Motor neuron (in vitro differentiated cells): ENCODE data around the gene NOS3. TPM values are rescaled to one million over a fixed set of nuclear protein-coding genes. Genes with fewer than 3 reads are reported as not detected.
A peak's percentile ranks its signal among the peaks of the same experiment; 100 is the strongest.

Experiments
- ATAC-seq, 8 experiments: fragments of 200-7000 bp; cut with Tn5 transposase; replicated peaks in 6 of 8; 2 replicates each; pipeline ENCODE4 v1.8.0; 2021; ENCODE audit warnings: mild to moderate bottlenecking in 8 of 8, moderate library complexity in 8 of 8
- H3K27ac ChIP-seq, 2 donors: fragments of 250-450 bp; sonication (Bioruptor Pico); 2 replicates each; pipeline ENCODE4 v1.9.0; 2021; ENCODE audit warnings: antibody characterized with exemption in 2 of 2, mild to moderate bottlenecking in 2 of 2, moderate library complexity in 1 of 2
- H3K4me1 ChIP-seq, 2 donors: fragments of 250-450 bp; sonication (Bioruptor Pico); replicated peaks in 1 of 2; 2 replicates each; pipeline ENCODE4 v1.6.1; 2021; ENCODE audit warnings: antibody characterized with exemption in 2 of 2, mild to moderate bottlenecking in 2 of 2, moderate library complexity in 1 of 2
- H3K4me3 ChIP-seq, 5 donors: fragments of 250-450 bp; sonication (Bioruptor Pico); 2 replicates each; pipeline ENCODE4 v1.9.0; 2021; ENCODE audit warnings: antibody characterized with exemption in 5 of 5, mild to moderate bottlenecking in 5 of 5, moderate library complexity in 4 of 5
- WGBS, 10 experiments: fragments of 450-650 bp; shearing (Covaris generic); methylation state at CpG; one replicate each; pipeline ENCODE4 v1.0.0; 2022; 5-methylcytosine and 5-hydroxymethylcytosine counted together
- in situ Hi-C, 9 experiments: fragments of 400-800 bp; cut with MboI; loops; one replicate each; pipeline ENCODE4 v1.15.0; 2021; ENCODE audit warnings: low sequenced_read_pairs in 9 of 9, low pct_unique_long_range_greater_than_20kb in 2 of 9; ENCODE audit not compliant: unreplicated experiment in 9 of 9
- total RNA-seq, 8 experiments: library from RNA; unstranded; fragments of 300-600 nt; gene quantifications; 2 replicates each; pipeline versions ENCODE4 v1.2.3 to v1.2.4, GENCODE V29; 2022

The NOS3 gene
- total RNA-seq, 8 experiments from 2014 or later = 0.33 to 4.0 (median 1.7) TPM

DNA sequence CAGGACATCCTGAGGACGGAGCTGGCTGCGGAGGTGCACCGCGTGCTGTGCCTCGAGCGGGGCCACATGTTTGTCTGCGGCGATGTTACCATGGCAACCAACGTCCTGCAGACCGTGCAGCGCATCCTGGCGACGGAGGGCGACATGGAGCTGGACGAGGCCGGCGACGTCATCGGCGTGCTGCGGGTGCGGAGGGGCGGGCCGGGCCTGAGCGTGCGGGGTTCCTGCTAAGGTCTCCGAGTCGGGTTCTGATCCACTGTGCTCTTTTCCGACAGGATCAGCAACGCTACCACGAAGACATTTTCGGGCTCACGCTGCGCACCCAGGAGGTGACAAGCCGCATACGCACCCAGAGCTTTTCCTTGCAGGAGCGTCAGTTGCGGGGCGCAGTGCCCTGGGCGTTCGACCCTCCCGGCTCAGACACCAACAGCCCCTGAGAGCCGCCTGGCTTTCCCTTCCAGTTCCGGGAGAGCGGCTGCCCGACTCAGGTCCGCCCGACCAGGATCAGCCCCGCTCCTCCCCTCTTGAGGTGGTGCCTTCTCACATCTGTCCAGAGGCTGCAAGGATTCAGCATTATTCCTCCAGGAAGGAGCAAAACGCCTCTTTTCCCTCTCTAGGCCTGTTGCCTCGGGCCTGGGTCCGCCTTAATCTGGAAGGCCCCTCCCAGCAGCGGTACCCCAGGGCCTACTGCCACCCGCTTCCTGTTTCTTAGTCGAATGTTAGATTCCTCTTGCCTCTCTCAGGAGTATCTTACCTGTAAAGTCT, 23.1 kb downstream of the NOS3 start:
- whole genome bisulfite sequencing, 10 experiments = 0 to 60% (median 30%) methylated on average over 1 to 15 of the region's 55 CpGs; no CpG with 5 or more reads in 1 of the 10 experiments
- peak overlapping the region; percentile 9 to 29 (median 12) for H3K4me3 ChIP-seq
- ATAC-seq = peak; percentile 42 to 75 (median 61)
- peaks cover 32 to 39% of the 10 kb centered on the region in 2 donors for H3K4me1 ChIP-seq
- in situ Hi-C loops = no loop called here
- H3K27ac ChIP-seq = no peak overlapping the region

DNA sequence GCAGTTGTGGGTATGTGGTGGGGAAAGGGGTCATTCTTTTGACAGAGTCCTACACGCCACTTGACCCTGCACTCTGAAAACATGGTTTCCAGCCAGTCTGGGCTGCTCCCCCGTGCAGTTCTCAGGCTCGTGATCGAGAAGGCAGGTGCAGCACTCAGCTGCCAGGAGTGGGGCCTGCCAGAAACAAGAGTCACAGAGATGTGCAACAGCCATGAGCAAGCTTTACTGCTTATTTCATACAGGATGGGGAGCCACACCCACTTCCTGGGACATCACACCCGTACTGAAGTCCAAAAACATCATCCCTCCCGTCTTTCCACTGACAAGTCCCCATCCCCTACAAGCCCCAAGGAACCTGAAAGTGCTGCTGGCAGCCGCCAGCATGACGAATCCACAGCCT, 24.1 kb downstream of the NOS3 start:
- WGBS, 10 experiments = 40 to 100% (median 87%) methylated on average over 2 to 6 of the region's 8 CpGs; no CpG with 5 or more reads in 2 of the 10 experiments
- in situ Hi-C loops = no loop called here
- Histone ChIP-seq H3K4me3 (no peak overlapping the region), H3K27ac (no peak overlapping the region), H3K4me1 (peaks cover 35 to 41% of the 10 kb centered on the region in 2 donors)
- no peak for ATAC-seq

DNA sequence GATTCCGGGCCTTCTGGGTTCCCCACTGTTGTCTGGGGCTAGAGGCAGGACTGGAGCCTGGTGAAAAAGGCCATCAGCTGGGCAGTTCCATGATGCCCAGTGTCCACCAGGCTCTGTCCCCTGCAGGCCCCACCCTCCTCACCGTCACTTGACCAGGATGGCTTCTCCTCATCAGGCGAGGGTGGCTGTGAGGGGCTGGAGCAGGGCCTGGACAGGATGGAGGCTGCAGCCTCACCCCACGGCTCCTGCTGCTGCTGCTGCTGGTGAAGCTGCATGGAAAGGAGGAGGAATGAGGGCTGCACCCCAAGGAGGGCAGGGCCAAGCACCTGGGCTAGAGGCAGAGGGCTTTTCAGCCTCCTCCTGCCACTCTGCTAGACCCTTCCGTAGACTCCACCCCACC, 25.1 kb downstream of the NOS3 start:
- H3K27ac ChIP-seq = no peak overlapping the region
- 93 to 100% methylated on average over 2 of the region's 5 CpGs; no CpG with 5 or more reads in 8 of the 10 experiments for WGBS, 10 experiments
- in situ Hi-C loops = no loop called here
- peaks cover 35 to 42% of the 10 kb centered on the region in 2 donors for H3K4me1 ChIP-seq
- no peak for ATAC-seq
- H3K4me3 ChIP-seq = no peak overlapping the region

DNA sequence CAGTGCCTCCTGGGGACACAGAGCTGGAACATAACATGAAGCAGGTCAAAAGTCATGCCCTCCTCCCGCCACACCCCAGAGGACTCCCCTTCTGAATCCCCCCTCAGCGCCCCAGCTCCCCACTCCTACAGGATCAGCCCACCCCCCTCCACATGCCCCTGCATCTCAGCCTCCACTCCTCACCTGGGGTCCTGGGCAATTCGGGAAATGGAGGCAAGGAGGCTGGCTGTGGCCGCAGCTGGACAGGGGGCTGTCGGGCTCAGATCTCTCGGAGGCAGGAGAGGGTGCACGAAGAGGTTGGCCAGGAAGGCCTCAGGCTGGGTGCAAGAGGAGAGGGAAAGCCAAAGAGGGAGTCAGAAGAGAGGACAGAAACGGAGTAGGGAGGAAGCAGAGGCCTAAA, 25.7 kb downstream of the NOS3 start:
- in situ Hi-C loops = no loop called here
- no peak for ATAC-seq
- peaks cover 35 to 44% of the 10 kb centered on the region in 2 donors for H3K4me1 ChIP-seq
- no peak overlapping the region for H3K27ac ChIP-seq
- WGBS, 10 experiments = 78 to 96% (median 80%) methylated on average over 1 to 6 of the region's 8 CpGs; no CpG with 5 or more reads in 7 of the 10 experiments
- no peak overlapping the region for H3K4me3 ChIP-seq

DNA sequence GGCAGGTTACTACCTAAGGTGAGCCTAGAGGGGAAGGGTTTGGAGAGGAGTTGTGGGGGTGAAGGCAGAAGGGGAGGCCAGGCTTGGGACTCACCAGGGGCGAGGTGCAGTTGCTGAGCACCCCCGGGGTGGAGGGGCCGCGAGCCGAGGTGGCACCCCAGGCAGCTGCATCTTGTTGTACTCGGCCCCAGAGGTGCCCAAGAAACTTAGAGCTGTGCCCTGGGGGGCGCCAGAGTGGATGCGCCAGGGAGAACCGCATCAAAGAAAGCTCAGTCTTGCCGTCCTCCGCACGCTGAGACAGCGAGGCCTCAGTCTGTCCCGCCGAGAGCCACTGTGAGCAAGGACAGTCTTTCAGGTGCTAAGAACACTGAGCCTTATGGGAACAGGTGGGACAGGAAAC, 26.1 kb downstream of the NOS3 start:
- no peak for ATAC-seq
- Histone ChIP-seq H3K27ac (no peak overlapping the region), H3K4me3 (no peak overlapping the region), H3K4me1 (peaks cover 35 to 44% of the 10 kb centered on the region in 2 donors)
- WGBS, 10 experiments = 72 to 86% (median 80%) methylated on average over 1 to 8 of the region's 15 CpGs; no CpG with 5 or more reads in 7 of the 10 experiments
- in situ Hi-C loops = no loop called here

DNA sequence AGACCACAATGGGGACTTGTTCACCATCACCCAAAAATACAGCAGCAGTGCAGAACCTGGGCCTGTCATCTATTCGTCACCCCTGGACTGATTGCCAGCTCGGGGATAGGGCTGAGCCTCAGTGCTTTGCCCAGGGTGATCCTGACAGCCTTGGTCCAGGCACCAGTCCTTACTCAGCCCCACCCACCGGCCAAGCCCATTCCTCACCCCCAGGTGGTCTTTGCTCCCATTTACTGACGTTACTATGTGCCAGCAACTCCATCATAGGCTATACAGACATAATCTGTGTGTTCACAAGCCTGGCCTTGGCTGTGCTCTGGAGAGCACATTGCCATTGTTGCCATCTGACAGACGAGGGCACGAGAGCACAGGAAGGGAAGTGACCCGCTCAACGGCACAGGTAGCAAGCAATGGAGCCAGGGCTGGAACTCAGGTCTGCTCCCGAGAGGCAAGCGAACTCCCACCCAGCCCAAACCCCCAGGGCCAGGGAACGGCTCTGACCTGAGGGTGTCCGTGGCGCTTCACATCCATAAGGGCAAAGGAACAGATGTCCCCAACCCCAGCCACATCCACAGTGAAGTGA, 26.6 kb downstream of the NOS3 start:
- in situ Hi-C loops = no loop called here
- Histone ChIP-seq H3K4me1 (peaks cover 35 to 44% of the 10 kb centered on the region in 2 donors), H3K27ac (no peak overlapping the region), H3K4me3 (no peak overlapping the region)
- WGBS, 10 experiments = 0 to 100% (median 73%) methylated on average over 1 to 6 of the region's 13 CpGs; no CpG with 5 or more reads in 4 of the 10 experiments
- no peak for ATAC-seq

DNA sequence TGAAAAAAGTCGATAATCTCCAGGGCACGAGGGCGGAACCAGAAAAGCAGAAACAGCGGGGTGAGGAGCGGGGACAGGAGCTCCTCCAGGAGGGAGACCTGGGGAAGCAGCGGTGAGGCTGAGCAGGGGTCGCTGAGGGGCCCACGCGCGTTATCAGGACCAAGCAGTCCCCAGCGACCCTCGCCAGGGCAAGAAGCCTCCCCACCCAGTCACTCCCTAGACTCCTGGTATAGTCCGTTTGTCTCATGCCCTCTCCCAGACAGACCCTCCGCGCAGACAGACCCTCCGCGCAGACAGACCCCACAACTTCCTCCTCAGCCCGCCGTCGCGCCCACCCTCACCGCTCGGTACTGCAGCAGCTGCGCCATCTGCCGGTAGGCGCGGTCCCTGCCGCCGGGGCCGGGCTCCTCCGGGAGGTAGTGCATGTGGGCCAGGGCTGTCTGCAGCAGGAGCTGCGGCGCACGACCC, 27.2 kb downstream of the NOS3 start:
- in situ Hi-C loops = no loop called here
- peak overlapping the region in 2 of 5 donors; percentile 14 to 15 for H3K4me3 ChIP-seq
- ATAC-seq = peak; percentile 47 to 83 (median 68)
- peak overlapping the region in 1 of 2 donors; percentile 13 for H3K27ac ChIP-seq
- WGBS, 10 experiments = 0 to 76% (median 12%) methylated on average over 5 to 11 of the region's 34 CpGs; no CpG with 5 or more reads in 4 of the 10 experiments
- H3K4me1 ChIP-seq = peaks cover 31 to 43% of the 10 kb centered on the region in 2 donors

DNA sequence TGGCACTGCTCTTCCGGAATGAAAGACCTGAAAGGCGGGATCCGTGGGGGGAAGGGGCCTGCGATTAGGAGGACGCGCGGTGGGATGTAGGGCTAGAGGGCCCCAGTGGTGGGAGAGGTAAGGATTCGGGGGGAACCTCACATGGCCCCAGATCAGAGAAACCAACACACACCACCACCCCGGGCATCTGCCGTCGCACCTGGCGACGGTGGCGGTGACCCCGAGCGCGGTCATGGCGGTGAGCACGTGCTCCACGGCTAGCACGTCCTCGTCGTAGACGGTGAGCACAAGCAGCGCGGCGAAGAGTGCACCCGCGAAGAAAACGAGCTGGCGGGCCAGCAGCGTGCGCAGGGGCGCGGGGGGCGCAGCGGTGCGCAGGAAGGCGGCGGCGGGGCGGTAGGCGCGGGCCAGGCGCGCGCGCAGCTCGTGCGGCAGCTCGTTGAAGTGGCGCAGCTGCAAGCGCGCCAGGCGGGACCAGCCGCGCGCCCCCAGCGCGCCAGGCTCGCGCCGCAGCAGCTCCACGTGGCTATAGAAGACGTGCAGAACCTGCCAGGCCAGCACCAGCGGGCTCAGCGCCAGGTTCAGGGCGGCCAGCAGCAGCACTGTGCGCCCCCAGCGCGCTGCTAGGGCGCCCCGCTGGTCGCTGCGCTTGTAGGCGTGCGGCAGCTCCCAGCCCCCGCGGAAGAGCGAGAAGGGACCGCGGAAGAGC, 27.8 kb downstream of the NOS3 start:
- peak overlapping the region in 3 of 5 donors; percentile 2 to 14 (median 9) for H3K4me3 ChIP-seq
- peak; percentile 14 to 67 (median 50) for ATAC-seq
- in situ Hi-C loops = no loop called here
- H3K4me1 ChIP-seq = peaks cover 25 to 37% of the 10 kb centered on the region in 2 donors
- H3K27ac ChIP-seq = peak overlapping the region in 1 of 2 donors; percentile 57
- 5 to 47% (median 7%) methylated on average over 4 to 7 of the region's 82 CpGs; no CpG with 5 or more reads in 7 of the 10 experiments for WGBS, 10 experiments

DNA sequence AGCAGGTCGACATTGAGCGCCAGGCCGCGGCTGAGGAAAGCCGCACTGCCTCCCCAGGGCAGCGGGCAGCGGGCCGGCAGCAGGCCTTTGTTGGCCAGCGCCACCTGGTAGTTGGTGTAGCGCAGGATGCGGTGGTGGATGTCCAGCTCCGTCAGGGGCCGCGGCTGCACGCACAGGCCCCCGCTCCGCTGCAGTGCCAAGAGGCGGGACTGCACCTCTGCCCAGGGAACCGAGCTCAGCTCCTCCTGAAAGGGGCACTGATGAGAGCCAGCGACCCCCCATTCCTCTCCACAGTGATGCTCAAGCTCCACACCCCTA, 28.3 kb downstream of the NOS3 start:
- H3K4me1 ChIP-seq = peaks cover 23 to 34% of the 10 kb centered on the region in 2 donors
- in situ Hi-C loops = no loop called here
- H3K27ac ChIP-seq = peak overlapping the region in 1 of 2 donors; percentile 57
- no peak for ATAC-seq
- 0 to 100% (median 52%) methylated on average over 1 to 13 of the region's 20 CpGs; no CpG with 5 or more reads in 6 of the 10 experiments for WGBS, 10 experiments
- H3K4me3 ChIP-seq = peak overlapping the region in 1 of 5 donors; percentile 9

DNA sequence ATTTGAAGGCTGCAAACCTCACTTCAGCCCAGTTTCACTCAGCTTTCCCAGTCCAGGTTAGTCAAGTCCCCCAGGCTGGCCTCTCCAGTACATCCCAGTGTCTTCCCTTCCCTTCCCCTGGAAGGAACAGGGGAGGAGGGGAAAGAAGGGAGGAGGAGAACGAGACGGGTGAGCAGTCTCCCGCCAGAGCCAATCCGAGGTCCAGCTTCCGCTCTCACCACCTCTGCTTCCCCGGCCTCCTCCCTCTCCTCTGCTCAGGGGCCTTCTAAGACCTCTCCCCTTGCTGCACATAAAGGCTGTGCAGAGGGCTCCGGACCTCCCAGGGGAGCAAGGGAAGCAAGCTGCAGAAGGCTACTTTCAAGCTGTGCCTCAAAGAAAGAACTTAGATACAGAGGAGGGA, 29.4 kb downstream of the NOS3 start:
- H3K4me1 ChIP-seq = peaks cover 21 to 34% of the 10 kb centered on the region in 2 donors
- 14 to 20% methylated on average over 1 to 5 of the region's 7 CpGs; no CpG with 5 or more reads in 8 of the 10 experiments for WGBS, 10 experiments
- no peak overlapping the region for H3K4me3 ChIP-seq
- H3K27ac ChIP-seq = peak overlapping the region in 1 of 2 donors; percentile 48
- ATAC-seq = peak in 6 of 8 experiments; percentile 7 to 67 (median 52)
- in situ Hi-C loops = no loop called here

DNA sequence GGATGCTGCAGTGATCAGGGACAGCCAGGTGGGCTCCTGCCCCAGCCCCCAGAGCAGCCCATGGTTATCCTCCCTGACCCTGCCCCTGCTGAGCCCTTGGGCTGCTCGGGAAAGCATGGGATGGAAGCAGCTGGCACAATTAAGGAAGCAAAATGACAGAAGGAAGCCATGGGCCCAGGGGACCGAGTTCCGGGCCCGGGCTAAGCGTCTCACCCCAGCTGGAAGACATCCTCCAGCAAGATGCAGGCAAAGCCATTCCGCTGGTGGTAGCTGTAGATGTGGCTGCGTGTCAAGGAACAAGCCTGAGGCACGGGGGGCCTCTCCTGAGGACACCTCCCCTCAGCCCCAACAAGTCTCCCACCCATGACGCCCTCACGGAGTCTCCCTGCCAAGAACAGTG, 32.4 kb downstream of the NOS3 start:
- in situ Hi-C loops = no loop called here
- Histone ChIP-seq H3K27ac (no peak overlapping the region), H3K4me1 (peaks cover 26 to 31% of the 10 kb centered on the region in 2 donors), H3K4me3 (no peak overlapping the region)
- ATAC-seq = no peak
- 79 to 86% (median 80%) methylated on average over 1 to 10 of the region's 10 CpGs; no CpG with 5 or more reads in 6 of the 10 experiments for WGBS, 10 experiments

DNA sequence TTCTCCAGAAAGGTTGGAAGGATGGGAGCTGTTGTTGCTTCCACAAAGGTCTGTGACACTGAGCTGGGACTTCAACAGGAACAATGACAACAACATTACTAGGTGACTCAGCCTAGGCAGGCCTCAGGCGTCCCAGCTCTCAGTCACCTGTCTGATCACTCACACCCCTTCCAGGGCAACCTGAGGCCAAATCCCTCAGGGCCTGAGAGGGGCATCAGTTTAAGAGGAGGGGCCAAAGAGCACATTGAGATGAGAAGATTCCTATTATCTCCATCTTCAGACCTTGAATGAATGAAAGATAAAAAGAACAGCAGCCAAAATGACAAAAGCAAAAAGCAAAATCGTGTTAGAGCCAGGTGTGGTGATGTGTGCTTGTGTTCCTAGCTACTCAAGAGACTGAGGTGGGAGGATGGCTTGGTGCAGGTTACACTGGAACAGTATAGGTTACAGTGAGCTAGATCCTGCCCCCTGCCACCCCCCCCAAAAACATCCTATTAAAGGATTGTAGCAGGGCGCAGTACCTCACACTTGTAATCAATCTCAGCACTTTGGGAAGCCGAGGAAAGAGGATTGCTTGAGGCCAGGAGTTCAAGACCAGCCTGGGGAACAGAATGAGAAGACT, 33.7 kb downstream of the NOS3 start, which contains the start of gene ATG9B:
Gene ATG9B (minus strand): TSS at position 60 of the 622 bp plus-strand sequence. CDS start 71 bp downstream, outside the sequence.
- WGBS, 10 experiments = 17 to 80% (median 62%) methylated on average over 1 to 4 of the region's 4 CpGs; no CpG with 5 or more reads in 2 of the 10 experiments
- H3K4me1 ChIP-seq = peaks cover 22 to 24% of the 10 kb centered on the region in 2 donors
- H3K4me3 ChIP-seq = no peak within 1 kb of the TSS
- no peak within 1 kb of the TSS for H3K27ac ChIP-seq
- no peak for ATAC-seq
- in situ Hi-C loops = no loop called here
